Esophagus squamous epithelium (tissue), 4 donors: Measurements from ENCODE around the gene C1orf52.

Source experiments
- POLR2A ChIP-seq, 4 donors: fragments of 450-650 bp; IDR thresholded peaks; one replicate each; pipeline ENCODE4 v1.6.1; 2017; ENCODE audit warnings: antibody characterized with exemption in 4 of 4, mild to moderate bottlenecking in 4 of 4, moderate library complexity in 3 of 4
- TF ChIP-seq, protein P1 (sequence below), 6 experiments: fragments of 450-650 bp in 4 of 6; fragments of 200-600 bp in 2 of 6; sonication (generic) in 2 of 6; IDR thresholded peaks; one replicate each; pipeline ENCODE4 v1.5.1; 2016 to 2019; ENCODE audit warnings: antibody characterized with exemption in 6 of 6, mild to moderate bottlenecking in 4 of 6, moderate library complexity in 4 of 6

DNA sequence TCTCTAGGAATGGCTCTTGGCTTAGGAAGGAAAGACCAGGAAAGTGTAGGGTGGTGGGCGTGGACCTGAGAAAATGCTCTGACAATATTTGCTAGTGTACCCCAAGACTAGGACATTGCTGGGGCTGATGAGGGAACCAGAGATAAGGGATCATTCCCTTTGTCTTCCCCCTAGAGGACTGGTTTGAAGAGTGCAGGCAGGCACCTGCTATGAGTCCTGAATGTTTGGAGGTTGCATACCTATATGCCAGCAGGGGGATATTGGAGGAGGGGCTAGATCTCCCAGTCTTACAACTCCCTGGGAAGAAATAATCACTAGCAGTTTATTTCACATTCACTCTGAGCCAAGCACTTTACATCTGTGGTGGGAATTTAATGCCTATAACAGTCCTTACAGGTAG lies 23.0 kb upstream of the C1orf52 start:
- TF ChIP-seq, protein P1, sequence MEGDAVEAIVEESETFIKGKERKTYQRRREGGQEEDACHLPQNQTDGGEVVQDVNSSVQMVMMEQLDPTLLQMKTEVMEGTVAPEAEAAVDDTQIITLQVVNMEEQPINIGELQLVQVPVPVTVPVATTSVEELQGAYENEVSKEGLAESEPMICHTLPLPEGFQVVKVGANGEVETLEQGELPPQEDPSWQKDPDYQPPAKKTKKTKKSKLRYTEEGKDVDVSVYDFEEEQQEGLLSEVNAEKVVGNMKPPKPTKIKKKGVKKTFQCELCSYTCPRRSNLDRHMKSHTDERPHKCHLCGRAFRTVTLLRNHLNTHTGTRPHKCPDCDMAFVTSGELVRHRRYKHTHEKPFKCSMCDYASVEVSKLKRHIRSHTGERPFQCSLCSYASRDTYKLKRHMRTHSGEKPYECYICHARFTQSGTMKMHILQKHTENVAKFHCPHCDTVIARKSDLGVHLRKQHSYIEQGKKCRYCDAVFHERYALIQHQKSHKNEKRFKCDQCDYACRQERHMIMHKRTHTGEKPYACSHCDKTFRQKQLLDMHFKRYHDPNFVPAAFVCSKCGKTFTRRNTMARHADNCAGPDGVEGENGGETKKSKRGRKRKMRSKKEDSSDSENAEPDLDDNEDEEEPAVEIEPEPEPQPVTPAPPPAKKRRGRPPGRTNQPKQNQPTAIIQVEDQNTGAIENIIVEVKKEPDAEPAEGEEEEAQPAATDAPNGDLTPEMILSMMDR (IDR thresholded peaks at IDR 0.05) = peak in 1 of 6 experiments; percentile 24
- no peak for TF ChIP-seq POLR2A (IDR thresholded peaks at IDR 0.05)
